HEK293 (cell line): ENCODE results near the gene DDX20.

ENCODE experiments used
- CTCF ChIA-PET: fragments of 350-600 bp; formaldehyde crosslinking; extraction: SDS; loops from one replicate; lab custom pipeline; 2021; ENCODE audit warnings: antibody characterized with exemption; lab: Yijun Ruan, JAX
- POLR2A ChIA-PET: fragments of 300-600 bp; formaldehyde crosslinking; extraction: SDS; loops from one replicate; lab custom pipeline; 2020; ENCODE audit warnings: antibody characterized with exemption, inconsistent platforms; lab: Yijun Ruan, JAX
- H3K27ac ChIP-seq: fragments of 200-500 bp; sonication (Bioruptor generic); 2 replicates; pipeline ENCODE4 v1.5.1; 2014; ENCODE audit warnings: low read depth, low read length, control low read depth, inconsistent platforms; ENCODE audit errors: extremely low read depth
- H3K36me3 ChIP-seq, 2 experiments: fragments of 200-500 bp in 1 of 2; sonication (Bioruptor generic) in 1 of 2; 1 replicate in 1 of 2; 2 replicates in 1 of 2; pipeline ENCODE4 v1.5.1; 2014 to 2017; ENCODE audit warnings: inconsistent platforms in 2 of 2, low read length in 2 of 2; ENCODE audit not compliant: control insufficient read depth in 2 of 2, insufficient read depth in 1 of 2
- H3K4me1 ChIP-seq: fragments of 200-500 bp; sonication (Bioruptor generic); 2 replicates; pipeline ENCODE4 v1.5.1; 2014; ENCODE audit warnings: mild to moderate bottlenecking, low read length, inconsistent platforms; ENCODE audit not compliant: control insufficient read depth, insufficient read depth
- H3K4me3 ChIP-seq: 2 replicates; pipeline ENCODE4 v1.5.1; 2011; ENCODE audit warnings: low read depth, mild to moderate bottlenecking, control low read depth, low read length, moderate library complexity
- H3K9me3 ChIP-seq: fragments of 200-500 bp; sonication (Bioruptor generic); 2 replicates; pipeline ENCODE4 v1.5.1; 2014; ENCODE audit warnings: low read depth, low read length, inconsistent platforms; ENCODE audit not compliant: control insufficient read depth, insufficient read depth
- KLF16 ChIP-seq: fragments of 450-650 bp; formaldehyde crosslinking; IDR thresholded peaks from 2 replicates; pipeline ENCODE4 v1.5.1; 2017; ENCODE audit warnings: missing biosample characterization, missing genetic modification characterization
- OVOL3 ChIP-seq: fragments of 450-650 bp; formaldehyde crosslinking; IDR thresholded peaks from 2 replicates; pipeline ENCODE4 v1.5.1; 2016; ENCODE audit warnings: missing biosample characterization, missing genetic modification characterization
- ZNF133 ChIP-seq: fragments of 450-650 bp; formaldehyde crosslinking; IDR thresholded peaks from 2 replicates; pipeline ENCODE4 v1.5.1; 2016; ENCODE audit warnings: missing biosample characterization, missing genetic modification characterization
- ZNF140 ChIP-seq: fragments of 450-650 bp; formaldehyde crosslinking; IDR thresholded peaks from 2 replicates; pipeline ENCODE4 v1.5.1; 2016; ENCODE audit warnings: missing biosample characterization, missing genetic modification characterization
- ZNF157 ChIP-seq: fragments of 450-650 bp; formaldehyde crosslinking; IDR thresholded peaks from 2 replicates; pipeline ENCODE4 v1.5.1; 2016; ENCODE audit warnings: missing biosample characterization, missing genetic modification characterization
- ZNF16 ChIP-seq: fragments of 450-650 bp; formaldehyde crosslinking; IDR thresholded peaks from 2 replicates; pipeline ENCODE4 v1.5.1; 2016; ENCODE audit warnings: low read depth, missing biosample characterization, missing genetic modification characterization
- ZNF266 ChIP-seq: fragments of 450-650 bp; formaldehyde crosslinking; IDR thresholded peaks from 2 replicates; pipeline ENCODE4 v1.5.1; 2016; ENCODE audit warnings: missing biosample characterization, missing genetic modification characterization, low read depth
- ZNF292 ChIP-seq: fragments of 450-650 bp; formaldehyde crosslinking; IDR thresholded peaks from 2 replicates; pipeline ENCODE4 v1.5.1; 2016; ENCODE audit warnings: low read depth, missing biosample characterization, missing genetic modification characterization, borderline replicate concordance
- ZNF324 ChIP-seq: fragments of 450-650 bp; formaldehyde crosslinking; IDR thresholded peaks from 2 replicates; pipeline ENCODE4 v1.5.1; 2016; ENCODE audit warnings: missing biosample characterization, missing genetic modification characterization
- ZNF350 ChIP-seq: fragments of 450-650 bp; formaldehyde crosslinking; IDR thresholded peaks from 2 replicates; pipeline ENCODE4 v1.5.0; 2017; ENCODE audit warnings: missing biosample characterization, mild to moderate bottlenecking, missing genetic modification characterization
- ZNF354C ChIP-seq: fragments of 450-650 bp; formaldehyde crosslinking; IDR thresholded peaks from 2 replicates; pipeline ENCODE4 v1.5.1; 2016; ENCODE audit warnings: missing biosample characterization, missing genetic modification characterization, low read depth, borderline replicate concordance
- ZNF433 ChIP-seq: fragments of 450-650 bp; formaldehyde crosslinking; IDR thresholded peaks from 2 replicates; pipeline ENCODE4 v1.5.1; 2016; ENCODE audit warnings: missing biosample characterization, missing genetic modification characterization, low read depth
- ZNF548 ChIP-seq: fragments of 450-650 bp; formaldehyde crosslinking; IDR thresholded peaks from 2 replicates; pipeline ENCODE4 v1.5.1; 2016; ENCODE audit warnings: missing biosample characterization, missing genetic modification characterization
- ZNF561 ChIP-seq: fragments of 450-650 bp; IDR thresholded peaks from 2 replicates; pipeline ENCODE4 v1.5.1; 2018; ENCODE audit warnings: missing biosample characterization, missing genetic modification characterization, borderline replicate concordance
- ZNF571 ChIP-seq: fragments of 450-650 bp; formaldehyde crosslinking; IDR thresholded peaks from 2 replicates; pipeline ENCODE4 v1.5.0; 2017; ENCODE audit warnings: missing biosample characterization, missing genetic modification characterization
- ZNF645 ChIP-seq: fragments of 450-650 bp; formaldehyde crosslinking; IDR thresholded peaks from 2 replicates; pipeline ENCODE4; 2016; ENCODE audit warnings: missing biosample characterization, missing genetic modification characterization
- ZNF664 ChIP-seq: fragments of 450-650 bp; formaldehyde crosslinking; IDR thresholded peaks from 2 replicates; pipeline ENCODE4 v1.5.1; 2016; ENCODE audit warnings: missing biosample characterization, missing genetic modification characterization
- ZNF707 ChIP-seq: fragments of 450-650 bp; formaldehyde crosslinking; IDR thresholded peaks from 2 replicates; pipeline ENCODE4 v1.5.1; 2016; ENCODE audit warnings: missing biosample characterization, missing genetic modification characterization
- ZNF830 ChIP-seq: fragments of 450-650 bp; IDR thresholded peaks from 2 replicates; pipeline ENCODE4 v1.5.0; 2018; ENCODE audit warnings: missing biosample characterization, missing genetic modification characterization, low read depth, mild to moderate bottlenecking, moderate library complexity
- ZSCAN16 ChIP-seq: fragments of 450-650 bp; formaldehyde crosslinking; IDR thresholded peaks from 2 replicates; pipeline ENCODE4 v1.5.1; 2016; ENCODE audit warnings: missing biosample characterization, missing genetic modification characterization
- ZSCAN23 ChIP-seq: fragments of 450-650 bp; formaldehyde crosslinking; IDR thresholded peaks from 2 replicates; pipeline ENCODE4 v1.5.1; 2016; ENCODE audit warnings: missing biosample characterization, missing genetic modification characterization
- TF ChIP-seq, protein P1 (sequence below): fragments of 450-650 bp; formaldehyde crosslinking; IDR thresholded peaks from 2 replicates; pipeline ENCODE4 v1.5.1; 2016; ENCODE audit warnings: missing biosample characterization, missing genetic modification characterization
- TF ChIP-seq, protein P2 (sequence below): fragments of 450-650 bp; formaldehyde crosslinking; IDR thresholded peaks from 2 replicates; pipeline ENCODE4 v1.5.1; 2016; ENCODE audit warnings: missing biosample characterization, missing genetic modification characterization
- TF ChIP-seq, protein P3 (sequence below): fragments of 450-650 bp; formaldehyde crosslinking; IDR thresholded peaks from 2 replicates; pipeline ENCODE4 v1.5.1; 2016; ENCODE audit warnings: missing biosample characterization, missing genetic modification characterization

Gene DDX20

DNA sequence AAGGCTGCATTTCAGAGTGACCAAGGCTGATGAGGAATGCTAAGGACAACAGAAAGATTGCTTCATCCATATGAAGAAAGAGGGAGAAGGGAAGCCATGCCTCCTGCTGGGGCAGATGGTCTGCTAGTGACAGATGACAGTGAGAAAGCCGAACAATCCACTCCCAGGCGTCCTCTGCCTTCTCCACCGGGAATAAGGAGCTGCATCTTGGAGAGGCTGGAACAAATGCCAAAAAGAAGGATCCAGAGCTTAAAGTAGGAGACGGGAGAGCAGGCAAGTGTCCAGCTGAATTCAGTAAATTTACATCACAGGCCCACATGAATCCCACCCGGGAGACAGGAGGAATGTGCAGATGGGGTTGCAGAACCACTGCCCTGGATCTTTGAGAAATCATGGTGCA is 33.4 kb downstream of the DDX20 start:
- Histone ChIP-seq H3K27ac (no peak overlapping the region), H3K4me1 (no peaks in the 10 kb centered on the region), H3K9me3 (no peaks in the 10 kb centered on the region), H3K36me3 (no peaks in the 10 kb centered on the region), H3K4me3 (no peak overlapping the region)
- no peak for TF ChIP-seq ZNF664 (tag by site-specific recombination)
- no peak for TF ChIP-seq ZNF645 (tag by site-specific recombination)
- no peak for TF ChIP-seq ZNF16
- TF ChIP-seq ZNF350: no peak
- TF ChIP-seq ZNF830: no peak
- no peak for TF ChIP-seq ZNF561
- ChIA-PET CTCF (interaction anchor here (1.2 kb wide), 1 partner anchor 18 kb away, joined by 3 read pairs; no protein-coding TSS in a partner anchor), POLR2A (no interaction called here)

- H3K27ac ChIP-seq: no peak overlapping the region
- POLR2A ChIA-PET: no interaction called here
- no peaks in the 10 kb centered on the region for H3K36me3 ChIP-seq
- no peaks in the 10 kb centered on the region for H3K4me1 ChIP-seq
- TF ChIP-seq ZNF548 (tag by site-specific recombination) (no peak), ZNF324 (no peak), ZNF266 (tag by site-specific recombination) (no peak)
- TF ChIP-seq, protein P1, sequence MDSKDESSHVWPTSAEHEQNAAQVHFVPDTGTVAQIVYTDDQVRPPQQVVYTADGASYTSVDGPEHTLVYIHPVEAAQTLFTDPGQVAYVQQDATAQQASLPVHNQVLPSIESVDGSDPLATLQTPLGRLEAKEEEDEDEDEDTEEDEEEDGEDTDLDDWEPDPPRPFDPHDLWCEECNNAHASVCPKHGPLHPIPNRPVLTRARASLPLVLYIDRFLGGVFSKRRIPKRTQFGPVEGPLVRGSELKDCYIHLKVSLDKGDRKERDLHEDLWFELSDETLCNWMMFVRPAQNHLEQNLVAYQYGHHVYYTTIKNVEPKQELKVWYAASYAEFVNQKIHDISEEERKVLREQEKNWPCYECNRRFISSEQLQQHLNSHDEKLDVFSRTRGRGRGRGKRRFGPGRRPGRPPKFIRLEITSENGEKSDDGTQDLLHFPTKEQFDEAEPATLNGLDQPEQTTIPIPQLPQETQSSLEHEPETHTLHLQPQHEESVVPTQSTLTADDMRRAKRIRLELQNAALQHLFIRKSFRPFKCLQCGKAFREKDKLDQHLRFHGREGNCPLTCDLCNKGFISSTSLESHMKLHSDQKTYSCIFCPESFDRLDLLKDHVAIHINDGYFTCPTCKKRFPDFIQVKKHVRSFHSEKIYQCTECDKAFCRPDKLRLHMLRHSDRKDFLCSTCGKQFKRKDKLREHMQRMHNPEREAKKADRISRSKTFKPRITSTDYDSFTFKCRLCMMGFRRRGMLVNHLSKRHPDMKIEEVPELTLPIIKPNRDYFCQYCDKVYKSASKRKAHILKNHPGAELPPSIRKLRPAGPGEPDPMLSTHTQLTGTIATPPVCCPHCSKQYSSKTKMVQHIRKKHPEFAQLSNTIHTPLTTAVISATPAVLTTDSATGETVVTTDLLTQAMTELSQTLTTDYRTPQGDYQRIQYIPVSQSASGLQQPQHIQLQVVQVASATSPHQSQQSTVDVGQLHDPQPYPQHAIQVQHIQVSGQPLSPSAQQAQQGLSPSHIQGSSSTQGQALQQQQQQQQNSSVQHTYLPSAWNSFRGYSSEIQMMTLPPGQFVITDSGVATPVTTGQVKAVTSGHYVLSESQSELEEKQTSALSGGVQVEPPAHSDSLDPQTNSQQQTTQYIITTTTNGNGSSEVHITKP (tag by site-specific recombination): peak; percentile 49; the same call in 1 of the 2 replicates
- TF ChIP-seq, all 188 proteins: peak for 1
- H3K9me3 ChIP-seq: no peaks in the 10 kb centered on the region
- H3K4me3 ChIP-seq: no peak overlapping the region
- CTCF ChIA-PET: interaction anchor here (0.9 kb wide), 1 partner anchor 11 kb away, joined by 3 read pairs; no protein-coding TSS in a partner anchor
These were observed 34.1 kb downstream of the DDX20 start for GRCh38 chr1:111789666-111790316.

GRCh38 chr1:111791776-111792175 is 36.1 kb downstream of the DDX20 start:
- H3K9me3 ChIP-seq: no peaks in the 10 kb centered on the region
- H3K4me1 ChIP-seq: no peaks in the 10 kb centered on the region
- H3K36me3 ChIP-seq: no peaks in the 10 kb centered on the region
- ChIA-PET CTCF (no interaction called here), POLR2A (no interaction called here)
- H3K27ac ChIP-seq: no peak overlapping the region
- TF ChIP-seq, protein P2, sequence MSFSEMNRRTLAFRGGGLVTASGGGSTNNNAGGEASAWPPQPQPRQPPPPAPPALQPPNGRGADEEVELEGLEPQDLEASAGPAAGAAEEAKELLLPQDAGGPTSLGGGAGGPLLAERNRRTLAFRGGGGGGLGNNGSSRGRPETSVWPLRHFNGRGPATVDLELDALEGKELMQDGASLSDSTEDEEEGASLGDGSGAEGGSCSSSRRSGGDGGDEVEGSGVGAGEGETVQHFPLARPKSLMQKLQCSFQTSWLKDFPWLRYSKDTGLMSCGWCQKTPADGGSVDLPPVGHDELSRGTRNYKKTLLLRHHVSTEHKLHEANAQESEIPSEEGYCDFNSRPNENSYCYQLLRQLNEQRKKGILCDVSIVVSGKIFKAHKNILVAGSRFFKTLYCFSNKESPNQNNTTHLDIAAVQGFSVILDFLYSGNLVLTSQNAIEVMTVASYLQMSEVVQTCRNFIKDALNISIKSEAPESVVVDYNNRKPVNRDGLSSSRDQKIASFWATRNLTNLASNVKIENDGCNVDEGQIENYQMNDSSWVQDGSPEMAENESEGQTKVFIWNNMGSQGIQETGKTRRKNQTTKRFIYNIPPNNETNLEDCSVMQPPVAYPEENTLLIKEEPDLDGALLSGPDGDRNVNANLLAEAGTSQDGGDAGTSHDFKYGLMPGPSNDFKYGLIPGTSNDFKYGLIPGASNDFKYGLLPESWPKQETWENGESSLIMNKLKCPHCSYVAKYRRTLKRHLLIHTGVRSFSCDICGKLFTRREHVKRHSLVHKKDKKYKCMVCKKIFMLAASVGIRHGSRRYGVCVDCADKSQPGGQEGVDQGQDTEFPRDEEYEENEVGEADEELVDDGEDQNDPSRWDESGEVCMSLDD (tag by site-specific recombination): no peak
- TF ChIP-seq ZNF140 (tag by site-specific recombination) (no peak), ZNF133 (no peak), ZNF292 (tag by site-specific recombination) (no peak), OVOL3 (tag by site-specific recombination) (no peak), ZSCAN23 (tag by site-specific recombination) (no peak), ZSCAN16 (tag by site-specific recombination) (no peak), ZNF354C (no peak), ZNF707 (tag by site-specific recombination) (no peak), ZNF157 (tag by site-specific recombination) (no peak), KLF16 (no peak), ZNF433 (tag by site-specific recombination) (no peak), ZNF571 (tag by site-specific recombination) (no peak)
- TF ChIP-seq, protein P3, sequence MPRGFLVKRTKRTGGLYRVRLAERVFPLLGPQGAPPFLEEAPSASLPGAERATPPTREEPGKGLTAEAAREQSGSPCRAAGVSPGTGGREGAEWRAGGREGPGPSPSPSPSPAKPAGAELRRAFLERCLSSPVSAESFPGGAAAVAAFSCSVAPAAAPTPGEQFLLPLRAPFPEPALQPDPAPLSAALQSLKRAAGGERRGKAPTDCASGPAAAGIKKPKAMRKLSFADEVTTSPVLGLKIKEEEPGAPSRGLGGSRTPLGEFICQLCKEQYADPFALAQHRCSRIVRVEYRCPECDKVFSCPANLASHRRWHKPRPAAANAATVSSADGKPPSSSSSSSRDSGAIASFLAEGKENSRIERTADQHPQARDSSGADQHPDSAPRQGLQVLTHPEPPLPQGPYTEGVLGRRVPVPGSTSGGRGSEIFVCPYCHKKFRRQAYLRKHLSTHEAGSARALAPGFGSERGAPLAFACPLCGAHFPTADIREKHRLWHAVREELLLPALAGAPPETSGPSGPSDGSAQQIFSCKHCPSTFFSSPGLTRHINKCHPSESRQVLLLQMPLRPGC (tag by site-specific recombination): no peak
- TF ChIP-seq, all 188 proteins: peak for 0
- H3K4me3 ChIP-seq: no peak overlapping the region
